Adrenal gland (tissue), 12 donors: ENCODE measurements around the gene CPED1. TPM values are rescaled to one million over a fixed set of nuclear protein-coding genes. Genes with fewer than 3 reads are reported as not detected.

Experiments used
- DNase-seq, 7 donors: peaks; one replicate each; pipeline ENCODE4 v3.0.0-alpha.2; 2019 to 2020
- H3K27ac ChIP-seq, 5 donors: fragments of 200-600 bp; sonication (generic) in 4 of 5; 1 replicate in 3 of 5; 2 replicates in 2 of 5; pipeline versions ENCODE4 v1.5.1 to v1.8.0; 2016 to 2020; ENCODE audit warnings: mild to moderate bottlenecking in 1 of 5
- H3K27me3 ChIP-seq: fragments of 200-600 bp; 2 replicates; pipeline ENCODE4 v1.8.0; 2021
- H3K36me3 ChIP-seq, 2 donors: fragments of 200-600 bp; replicated peaks in 1 of 2; 1 replicate in 1 of 2; 2 replicates in 1 of 2; pipeline versions ENCODE4 v1.5.1 to v1.8.0; 2018 to 2022
- H3K4me1 ChIP-seq, 2 donors: fragments of 200-600 bp; replicated peaks in 1 of 2; 1 replicate in 1 of 2; 2 replicates in 1 of 2; pipeline versions ENCODE4 v1.5.1 to v1.8.0; 2018 to 2021
- H3K4me3 ChIP-seq, 4 donors: fragments of 200-600 bp; sonication (generic) in 3 of 4; one replicate each; pipeline ENCODE4 v1.5.1; 2016 to 2018
- H3K9me3 ChIP-seq, 3 donors: fragments of 200-600 bp; sonication (generic) in 1 of 3; replicated peaks in 1 of 3; 1 replicate in 2 of 3; 2 replicates in 1 of 3; pipeline versions ENCODE4 v1.5.1 to v1.8.0; 2016 to 2021
- CTCF ChIP-seq, 6 experiments: fragments of 450-650 bp in 4 of 6; fragments of 200-600 bp in 2 of 6; sonication (generic) in 1 of 6; IDR thresholded peaks; 1 replicate in 5 of 6; 2 replicates in 1 of 6; pipeline versions ENCODE4 v1.5.1 to v1.8.0; 2016 to 2021; ENCODE audit warnings: antibody characterized with exemption in 6 of 6, mild to moderate bottlenecking in 2 of 6, moderate library complexity in 1 of 6
- POLR2A ChIP-seq, 2 donors: fragments of 450-650 bp; IDR thresholded peaks; one replicate each; pipeline ENCODE4 v1.6.1; 2017; ENCODE audit warnings: antibody characterized with exemption in 2 of 2, mild to moderate bottlenecking in 2 of 2, moderate library complexity in 1 of 2
- WGBS, 4 donors: extraction: QIAGEN DNeasy Blood & Tissue Kit in 2 of 4; methylation state at CpG; one replicate each; pipeline versions ENCODE4 v1.1.5 to v1.1.7; 2013 to 2017; 5-methylcytosine and 5-hydroxymethylcytosine counted together
- intact Hi-C, 2 donors: fragments of 100-400 bp; cut with DNase I; formaldehyde crosslinking; loops; one replicate each; pipeline versions ENCODE4 v1.14.1 to v1.15.0; 2022 to 2023
- polyA plus RNA-seq, 3 donors: library from polyadenylated mRNA; stranded (reverse); fragments of 200-250 nt in 2 of 3; fragments of 350-450 nt in 1 of 3; fragmentation: Illumina TruSeq in 1 of 3; extraction: RNeasy Lipid Tissue Mini Kit (QIAGEN cat#74804) in 1 of 3; gene quantifications; one replicate each; pipeline ENCODE4 v1.2.3, GENCODE V29; 2013 to 2014
- total RNA-seq, 9 donors: library from RNA; depleted of rRNA in 4 of 9; stranded (reverse); fragments of >200 nt in 4 of 9; fragments of 120-200 nt in 1 of 9; fragmentation: NEBNext Ultra II Directional in 1 of 9; extraction: Animal tissue kit (Norgen Biotek cat#: 25700) in 1 of 9; gene quantifications; one replicate each; pipeline versions ENCODE4 v1.1.0 to v1.2.4, GENCODE V29; 2013 to 2023
- donor health status: healthy with polysubstance abuse.
- donor health status: Bipolar disorder and iron deficiency.
- donor health status: DM: yes; HTN: yes; CAD: no.
- donor health status: DM: no; HTN: no; CAD: no.
- donor health status: DM: no; HTN: no; CAD: no.
- donor health status: DM: yes; HTN: yes; CAD: no.

CPED1 gene
- total and polyA plus RNA-seq, 12 donors, result 5.2 to 72.2 (median 40.7) TPM

- no peak for DNase-seq
- no peaks in the 10 kb centered on the region for H3K27me3 ChIP-seq
- H3K27ac ChIP-seq, result no peak overlapping the region
- H3K4me1 ChIP-seq, result no peaks in the 10 kb centered on the region
- no peak for TF ChIP-seq POLR2A (IDR thresholded peaks at IDR 0.05)
- TF ChIP-seq CTCF (IDR thresholded peaks at IDR 0.05), result no peak
- intact Hi-C loops, result no loop called here
- H3K9me3 ChIP-seq, result no peaks in the 10 kb centered on the region
- H3K4me3 ChIP-seq, result no peak overlapping the region
- WGBS, 4 donors, result 84 to 91% (median 87%) methylated on average over 8 of the region's 8 CpGs
- H3K36me3 ChIP-seq, result no peaks in the 10 kb centered on the region
These were observed 313.8 kb downstream of the CPED1 start for GRCh38 chr7:121302214-121302745.

DNA sequence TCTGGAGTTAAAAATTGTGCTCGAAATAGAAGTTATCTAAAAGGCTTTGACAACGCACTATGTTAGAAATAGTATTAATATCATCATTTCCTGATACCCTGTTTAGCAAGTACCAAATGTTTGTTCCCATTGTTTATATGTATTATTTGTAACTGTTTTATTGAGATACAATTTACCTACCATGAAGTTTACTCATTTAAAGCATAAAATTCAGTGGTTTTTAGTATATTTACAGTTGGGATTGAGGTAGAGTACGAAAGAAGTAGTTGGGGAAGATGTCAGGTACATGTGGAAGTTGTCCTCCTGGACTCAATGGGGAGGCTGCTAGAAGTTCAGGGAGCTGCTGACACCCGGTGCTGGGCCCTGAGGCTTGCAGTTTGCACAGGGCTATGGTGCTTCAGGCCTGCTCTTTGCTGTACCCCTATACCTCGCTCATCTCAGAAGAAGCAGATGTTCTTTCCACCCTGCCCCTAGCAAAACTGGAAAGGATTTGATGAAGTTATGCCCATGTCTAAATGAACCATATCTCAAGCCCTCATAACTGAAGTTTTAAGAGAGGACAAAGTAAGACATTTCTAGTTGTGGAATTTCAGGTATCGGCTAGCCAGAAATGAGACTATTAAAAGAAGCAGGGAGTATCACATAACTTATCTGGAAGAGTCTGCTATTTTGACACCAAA, 315.1 kb downstream of the CPED1 start:
- no peak overlapping the region for H3K27ac ChIP-seq
- DNase-seq, result no peak
- 92 to 94% (median 93%) methylated on average over 6 of the region's 6 CpGs for WGBS, 4 donors
- TF ChIP-seq CTCF (IDR thresholded peaks at IDR 0.05) (no peak), POLR2A (IDR thresholded peaks at IDR 0.05) (no peak)
- no peak overlapping the region for H3K4me3 ChIP-seq
- intact Hi-C loops, result no loop called here
- H3K4me1 ChIP-seq, result no peaks in the 10 kb centered on the region
- no peaks in the 10 kb centered on the region for H3K36me3 ChIP-seq
- H3K27me3 ChIP-seq, result no peaks in the 10 kb centered on the region
- H3K9me3 ChIP-seq, result no peaks in the 10 kb centered on the region

DNA sequence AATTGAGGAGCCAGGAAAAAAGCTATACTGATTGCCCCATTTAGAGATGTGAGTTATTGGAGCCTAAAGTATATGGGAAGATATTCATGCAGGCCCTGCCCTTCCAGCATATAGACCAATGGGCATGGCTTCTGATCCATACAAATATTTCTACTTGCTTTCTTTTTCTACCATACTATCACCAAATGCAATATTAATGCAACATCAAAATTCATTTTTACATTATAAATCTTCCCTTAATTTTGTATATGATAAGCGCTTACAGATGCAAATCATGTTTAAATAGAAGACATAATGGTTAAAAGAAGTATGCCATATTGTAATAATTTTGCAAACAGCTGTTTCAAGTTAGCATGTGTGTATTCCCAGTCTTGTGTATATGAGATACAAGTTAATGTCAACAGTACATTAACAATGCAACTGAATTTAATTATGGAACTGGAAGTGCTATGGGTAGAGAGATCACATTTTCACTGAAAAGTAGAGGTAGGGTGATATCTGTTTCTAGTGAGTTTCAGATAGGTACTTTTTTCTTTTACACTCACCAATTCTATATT, 315.7 kb downstream of the CPED1 start:
- Histone ChIP-seq H3K4me3 (no peak overlapping the region), H3K27ac (no peak overlapping the region), H3K36me3 (no peaks in the 10 kb centered on the region), H3K9me3 (no peaks in the 10 kb centered on the region), H3K4me1 (no peaks in the 10 kb centered on the region), H3K27me3 (no peaks in the 10 kb centered on the region)
- DNase-seq, result no peak
- TF ChIP-seq POLR2A (IDR thresholded peaks at IDR 0.05), result no peak
- 96 to 100% (median 97%) methylated on average over 1 of the region's 1 CpG for WGBS, 4 donors
- intact Hi-C loops, result no loop called here

DNA sequence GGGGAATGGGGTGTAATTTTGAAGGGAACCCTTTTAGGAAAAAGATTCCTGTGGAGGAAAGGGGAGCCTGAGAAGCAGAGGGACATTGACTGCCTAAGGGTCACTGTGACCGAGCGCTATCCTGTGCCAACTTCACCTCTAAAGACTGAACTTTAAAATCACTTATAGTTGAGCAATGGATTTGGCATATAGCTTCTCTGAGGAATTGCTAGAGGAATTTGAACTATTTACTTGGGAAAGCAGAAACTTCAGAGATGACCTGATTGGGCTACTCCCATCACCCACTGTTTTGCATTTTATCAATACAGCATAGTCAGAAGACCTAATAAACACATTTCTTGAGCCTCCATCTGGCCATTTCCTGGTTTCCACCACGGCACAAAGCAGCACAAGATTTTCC, 316.6 kb downstream of the CPED1 start:
- intact Hi-C loops, result no loop called here
- TF ChIP-seq POLR2A (IDR thresholded peaks at IDR 0.05) (no peak), CTCF (IDR thresholded peaks at IDR 0.05) (no peak)
- 72 to 86% (median 78%) methylated on average over 3 of the region's 3 CpGs for WGBS, 4 donors

More for the DNA sequence above, 316.6 kb downstream of the CPED1 start:
- H3K9me3 ChIP-seq, result no peaks in the 10 kb centered on the region
- no peak overlapping the region for H3K4me3 ChIP-seq
- H3K4me1 ChIP-seq, result no peaks in the 10 kb centered on the region
- H3K36me3 ChIP-seq, result no peaks in the 10 kb centered on the region
- H3K27me3 ChIP-seq, result no peaks in the 10 kb centered on the region
- no peak for DNase-seq
- no peak overlapping the region for H3K27ac ChIP-seq
